Endothelial cell of umbilical vein (primary cell): Measurements from ENCODE around the gene PEMT. TPM values are rescaled to one million over a fixed set of nuclear protein-coding genes. Genes with fewer than 3 reads are reported as not detected.

Experiments used
- BruUV-seq: library from RNA; stranded (reverse); fragments of 400-500 nt; replicated peaks from 2 replicates; lab custom pipeline; 2021; lab: Mats Ljungman, UMichigan
- CTCF ChIA-PET: fragments of 300-600, 350-600 bp; sonication (Branson Sonifier 250); formaldehyde crosslinking; loops from one replicate; lab custom pipeline; 2021; ENCODE audit warnings: antibody characterized with exemption, inconsistent platforms; lab: Charles Lee
- POLR2A ChIA-PET: fragments of 300-600, 350-600 bp; sonication (Branson Sonifier 250); formaldehyde crosslinking; loops from one replicate; lab custom pipeline; 2021; ENCODE audit warnings: antibody characterized with exemption, inconsistent platforms; lab: Charles Lee
- DNase-seq: peaks from one replicate; pipeline ENCODE4 v3.0.0-alpha.2; 2011; ENCODE audit warnings: low read depth, low spot score
- FAIRE-seq: peaks from 2 replicates; lab custom pipeline; 2011; peaks lifted over from hg19 to GRCh38; lab: Jason Lieb, UNC
- H2AFZ ChIP-seq: 2 replicates; pipeline ENCODE4 v1.6.0; 2012; ENCODE audit warnings: low read depth, low read length, control low read depth, inconsistent platforms
- H3K27ac ChIP-seq: 2 replicates; pipeline ENCODE4 v1.5.1; 2011; ENCODE audit warnings: low read depth, mild to moderate bottlenecking, control low read depth, low read length, moderate library complexity; ENCODE audit not compliant: insufficient read depth
- H3K27me3 ChIP-seq, 2 experiments: 2 replicates each; pipeline versions ENCODE4 v1.6.0 to v1.6.1; 2011; ENCODE audit warnings: low read length in 2 of 2, mixed read lengths in 1 of 2; ENCODE audit not compliant: control insufficient read depth in 2 of 2, insufficient read depth in 2 of 2
- H3K36me3 ChIP-seq, 2 experiments: 2 replicates in 1 of 2; 3 replicates in 1 of 2; pipeline ENCODE4 v1.5.1; 2011; ENCODE audit warnings: low read length in 2 of 2, mild to moderate bottlenecking in 1 of 2, moderate library complexity in 1 of 2; ENCODE audit not compliant: control insufficient read depth in 2 of 2, insufficient read depth in 2 of 2; ENCODE audit errors: extremely low read depth in 1 of 2
- H3K4me1 ChIP-seq: 3 replicates; pipeline ENCODE4 v1.5.1; 2011; ENCODE audit warnings: mild to moderate bottlenecking, low read length; ENCODE audit not compliant: control insufficient read depth, insufficient read depth; ENCODE audit errors: extremely low read depth
- H3K4me2 ChIP-seq: 2 replicates; pipeline ENCODE4 v1.6.1; 2011; ENCODE audit warnings: low read length, control low read depth, mixed read lengths; ENCODE audit not compliant: insufficient read depth
- H3K4me3 ChIP-seq, 3 experiments: fragments of 200-600 bp in 1 of 3; sonication (generic), shearing (Covaris generic) in 1 of 3; replicated peaks in 1 of 3; 2 replicates each; pipeline ENCODE4 v1.5.1; 2011 to 2016; ENCODE audit warnings: control low read depth in 3 of 3, low read length in 3 of 3, mild to moderate bottlenecking in 2 of 3, inconsistent platforms in 1 of 3, low read depth in 1 of 3, moderate library complexity in 1 of 3; ENCODE audit not compliant: insufficient read depth in 1 of 3
- H3K79me2 ChIP-seq: 2 replicates; pipeline ENCODE4 v1.6.0; 2012; ENCODE audit warnings: low read length, inconsistent platforms; ENCODE audit not compliant: control insufficient read depth, insufficient read depth
- H3K9ac ChIP-seq: replicated peaks from 2 replicates; pipeline ENCODE3; 2011; ENCODE audit warnings: low read length, control low read depth; ENCODE audit not compliant: insufficient read depth; ENCODE audit errors: extremely low read depth
- H3K9me1 ChIP-seq: replicated peaks from 3 replicates; pipeline ENCODE4 v1.6.0; 2011; ENCODE audit warnings: mild to moderate bottlenecking, low read length; ENCODE audit not compliant: control insufficient read depth, insufficient read depth; ENCODE audit errors: extremely low read depth
- H3K9me3 ChIP-seq: replicated peaks from 2 replicates; pipeline ENCODE4 v1.5.1; 2012; ENCODE audit warnings: low read length, inconsistent platforms; ENCODE audit not compliant: control insufficient read depth, insufficient read depth
- H4K20me1 ChIP-seq: replicated peaks from 2 replicates; pipeline ENCODE3; 2011; ENCODE audit warnings: mild to moderate bottlenecking, low read length; ENCODE audit not compliant: control insufficient read depth, insufficient read depth; ENCODE audit errors: extremely low read depth
- CTCF ChIP-seq, 2 donors: IDR thresholded peaks; 1 replicate in 1 of 2; 2 replicates in 1 of 2; pipeline ENCODE4 v1.5.1; 2011; ENCODE audit warnings: low read length in 2 of 2, mild to moderate bottlenecking in 2 of 2, moderate library complexity in 2 of 2, control low read depth in 1 of 2, inconsistent platforms in 1 of 2, low read depth in 1 of 2; ENCODE audit not compliant: insufficient read depth in 1 of 2; ENCODE audit errors: extremely low read depth in 1 of 2
- EZH2 ChIP-seq: IDR thresholded peaks from 2 replicates; pipeline ENCODE4 v1.6.1; 2012; ENCODE audit warnings: borderline replicate concordance, low read depth, mild to moderate bottlenecking, moderate library complexity, low read length, inconsistent platforms; ENCODE audit not compliant: severe bottlenecking
- FOS ChIP-seq: IDR thresholded peaks from 2 replicates; pipeline ENCODE4 v1.6.1; 2011; ENCODE audit warnings: mild to moderate bottlenecking, low read length, moderate library complexity, borderline replicate concordance; ENCODE audit not compliant: insufficient read depth
- GATA2 ChIP-seq: IDR thresholded peaks from 2 replicates; pipeline ENCODE4 v1.7.0; 2011; ENCODE audit warnings: low read depth, mild to moderate bottlenecking, moderate library complexity, mixed read lengths, low read length; ENCODE audit not compliant: insufficient read length, insufficient read depth
- JUN ChIP-seq: IDR thresholded peaks from 2 replicates; pipeline ENCODE4 v1.6.1; 2011; ENCODE audit warnings: borderline replicate concordance, low read depth; ENCODE audit not compliant: insufficient read length, insufficient read depth
- MAX ChIP-seq: IDR thresholded peaks from 2 replicates; pipeline ENCODE4 v1.6.1; 2011; ENCODE audit not compliant: insufficient read depth, insufficient read length
- MYC ChIP-seq: IDR thresholded peaks from one replicate; pipeline ENCODE4 v1.6.1; 2011; ENCODE audit warnings: mild to moderate bottlenecking, low read depth, low read length
- POLR2A ChIP-seq: IDR thresholded peaks from 2 replicates; pipeline ENCODE4 v1.6.1; 2012; ENCODE audit warnings: low read depth, mild to moderate bottlenecking, control low read depth, low read length
- POLR2AphosphoS5 ChIP-seq: IDR thresholded peaks from 2 replicates; pipeline ENCODE4 v1.6.1; 2012; ENCODE audit warnings: low read depth, mild to moderate bottlenecking, control low read depth, low read length, moderate library complexity; ENCODE audit not compliant: insufficient read depth
- dilution Hi-C: fragments of 300-500 bp; cut with MboI; formaldehyde crosslinking; loops from one replicate; pipeline ENCODE4 v1.15.0; 2019; ENCODE audit warnings: low sequenced_read_pairs; ENCODE audit not compliant: extremely low pct_ligation_motif_present
- intact Hi-C: fragments of 100-400 bp; cut with micrococcal nuclease; formaldehyde crosslinking; loops from one replicate; pipeline ENCODE4 v1.10.0; 2022
- polyA plus RNA-seq, 4 experiments: library from polyadenylated mRNA; depleted of rRNA in 3 of 4; stranded (reverse) in 3 of 4; unstranded in 1 of 4; fragments of >200 nt; gene quantifications; 2 replicates each; pipeline versions ENCODE4 v1.2.1 to v1.2.3, GENCODE V29; 2011 to 2012; ENCODE audit warnings: missing spikeins in 1 of 4
- total RNA-seq: library from RNA; stranded (reverse); gene quantifications from 2 replicates; pipeline ENCODE4 v1.2.3, GENCODE V29; 2021

Gene PEMT
- total and polyA plus RNA-seq, 2 donors (not counting 3 experiments of a cell fraction or from before 2014, with no cell fraction given), result 35.1 to 58.4 TPM

GRCh38 chr17:17479209-17479608, 112.3 kb downstream of the PEMT start:
- no TSS peak for BruUV-seq
- Histone ChIP-seq H3K9me1 (no peaks in the 10 kb centered on the region), H3K4me1 (peaks cover 10% of the 10 kb centered on the region), H2AFZ (no peak overlapping the region), H3K36me3 (no peaks in the 10 kb centered on the region), H3K27ac (no peak overlapping the region), H3K4me2 (no peak overlapping the region), H4K20me1 (no peaks in the 10 kb centered on the region), H3K9me3 (no peaks in the 10 kb centered on the region), H3K79me2 (peaks cover 61% of the 10 kb centered on the region), H3K27me3 (peaks cover 2 to 4% of the 10 kb centered on the region in 2 experiments), H3K4me3 (no peak overlapping the region), H3K9ac (no peak overlapping the region)
- ChIA-PET POLR2A (no interaction called here), CTCF (no interaction called here)
- TF ChIP-seq EZH2, result no peak
- TF ChIP-seq MYC, result no peak
- no peak for TF ChIP-seq MAX
- no peak for TF ChIP-seq JUN
- TF ChIP-seq POLR2AphosphoS5, result no peak
- no peak for TF ChIP-seq FOS
- TF ChIP-seq POLR2A, result no peak
- no peak for TF ChIP-seq GATA2
- TF ChIP-seq CTCF (IDR thresholded peaks at IDR 0.05; ENCODE audit: extremely low read depth in 1 of 2, insufficient read depth in 1 of 2, low read depth in 1 of 2, low read length in 2 of 2), result no peak
- intact Hi-C loops, result no loop called here
- no peak for FAIRE-seq
- dilution Hi-C loops, result no loop called here
- DNase-seq, result no peak
